GM12892 (cell line): ENCODE measurements around the gene ZNF521.
"Not testable (repeated sequence)": the region's sequence is repeated elsewhere in the genome, so short reads cannot be mapped to it uniquely, and the experiment has no call there.

Experiments
- POLR2A ChIP-seq: IDR thresholded peaks from 2 replicates; pipeline ENCODE4 v1.6.1; 2011; ENCODE audit warnings: low read depth, low read length, control low read depth
- POLR2AphosphoS5 ChIP-seq: IDR thresholded peaks from 2 replicates; pipeline ENCODE4 v1.6.1; 2011; ENCODE audit warnings: low read depth, low read length, control low read depth
- TAF1 ChIP-seq: IDR thresholded peaks from 2 replicates; pipeline ENCODE4 v1.6.1; 2011; ENCODE audit warnings: low read depth, mild to moderate bottlenecking, control low read depth, low read length, borderline replicate concordance

- TF ChIP-seq POLR2AphosphoS5, POLR2A, TAF1: not testable (repeated sequence)
Measured at GRCh38 chr18:25033175-25033574, 318.8 kb downstream of the ZNF521 start.
